Fibroblast of mammary gland (primary cell): Measurements from ENCODE around the gene POMGNT2.

ENCODE experiments used
- DNase-seq: peaks from one replicate; pipeline ENCODE4 v3.0.0-alpha.2; 2010; ENCODE audit warnings: low read depth
- H3K4me3 ChIP-seq: 2 replicates; pipeline ENCODE4 v1.5.1; 2011; ENCODE audit warnings: low read depth, mild to moderate bottlenecking, low read length, moderate library complexity; ENCODE audit not compliant: control insufficient read depth
- TF ChIP-seq, protein P1 (sequence below): conservative IDR thresholded peaks from 2 replicates; pipeline ENCODE4 v1.5.1; 2011; ENCODE audit warnings: low read depth, low read length, inconsistent platforms; ENCODE audit not compliant: control insufficient read depth, insufficient read depth

Gene POMGNT2

DNA sequence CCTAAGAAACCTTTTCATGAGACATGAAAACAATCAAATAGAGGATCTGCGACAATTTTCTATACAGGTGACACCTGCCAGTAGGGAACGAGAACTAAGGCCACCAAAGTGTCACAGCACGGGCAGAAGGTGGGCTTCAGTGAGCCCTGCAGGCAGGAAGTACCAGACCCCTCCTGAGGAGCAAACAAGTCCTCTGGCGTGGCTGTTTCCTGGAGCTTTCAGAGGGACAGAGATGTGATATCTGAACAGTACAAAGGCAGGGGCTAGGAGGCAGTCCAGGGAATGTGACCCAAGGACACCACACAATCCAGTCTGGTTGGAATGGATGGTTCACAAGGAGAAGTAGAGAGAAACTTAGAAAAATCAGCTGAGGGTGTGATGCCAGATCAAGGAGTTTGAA, 16.8 kb downstream of the POMGNT2 start:
- H3K4me3 ChIP-seq: no peak overlapping the region
- TF ChIP-seq, protein P1, sequence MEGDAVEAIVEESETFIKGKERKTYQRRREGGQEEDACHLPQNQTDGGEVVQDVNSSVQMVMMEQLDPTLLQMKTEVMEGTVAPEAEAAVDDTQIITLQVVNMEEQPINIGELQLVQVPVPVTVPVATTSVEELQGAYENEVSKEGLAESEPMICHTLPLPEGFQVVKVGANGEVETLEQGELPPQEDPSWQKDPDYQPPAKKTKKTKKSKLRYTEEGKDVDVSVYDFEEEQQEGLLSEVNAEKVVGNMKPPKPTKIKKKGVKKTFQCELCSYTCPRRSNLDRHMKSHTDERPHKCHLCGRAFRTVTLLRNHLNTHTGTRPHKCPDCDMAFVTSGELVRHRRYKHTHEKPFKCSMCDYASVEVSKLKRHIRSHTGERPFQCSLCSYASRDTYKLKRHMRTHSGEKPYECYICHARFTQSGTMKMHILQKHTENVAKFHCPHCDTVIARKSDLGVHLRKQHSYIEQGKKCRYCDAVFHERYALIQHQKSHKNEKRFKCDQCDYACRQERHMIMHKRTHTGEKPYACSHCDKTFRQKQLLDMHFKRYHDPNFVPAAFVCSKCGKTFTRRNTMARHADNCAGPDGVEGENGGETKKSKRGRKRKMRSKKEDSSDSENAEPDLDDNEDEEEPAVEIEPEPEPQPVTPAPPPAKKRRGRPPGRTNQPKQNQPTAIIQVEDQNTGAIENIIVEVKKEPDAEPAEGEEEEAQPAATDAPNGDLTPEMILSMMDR: no peak
- no peak for DNase-seq

DNA sequence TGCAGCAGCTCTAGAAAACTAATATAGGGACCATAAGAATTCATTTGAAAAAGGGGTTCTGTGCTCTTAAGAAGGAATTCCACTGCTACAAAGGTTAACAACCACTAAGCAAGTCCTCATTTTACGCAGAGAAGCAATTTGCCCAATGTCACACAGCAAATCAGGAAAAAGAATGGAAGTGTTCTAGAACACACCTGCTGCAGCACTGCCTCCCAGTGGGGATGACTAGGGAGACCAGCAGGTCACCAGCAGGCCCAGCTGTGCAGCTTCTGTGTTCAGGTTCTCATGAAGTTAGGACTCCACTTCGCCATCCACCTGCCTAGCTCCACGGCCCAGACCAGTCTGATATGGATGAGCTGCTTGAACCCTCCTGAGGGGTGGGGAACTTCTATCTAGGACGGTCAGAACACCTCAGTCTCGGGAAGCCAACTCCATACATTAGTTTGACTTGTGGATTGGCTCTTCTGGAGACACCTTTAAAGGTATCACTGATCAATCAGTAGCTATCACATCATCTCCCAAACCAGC, 18.6 kb downstream of the POMGNT2 start:
- no peak overlapping the region for H3K4me3 ChIP-seq
- TF ChIP-seq, protein P1: peak; percentile 13
- DNase-seq: peak; percentile 12

DNA sequence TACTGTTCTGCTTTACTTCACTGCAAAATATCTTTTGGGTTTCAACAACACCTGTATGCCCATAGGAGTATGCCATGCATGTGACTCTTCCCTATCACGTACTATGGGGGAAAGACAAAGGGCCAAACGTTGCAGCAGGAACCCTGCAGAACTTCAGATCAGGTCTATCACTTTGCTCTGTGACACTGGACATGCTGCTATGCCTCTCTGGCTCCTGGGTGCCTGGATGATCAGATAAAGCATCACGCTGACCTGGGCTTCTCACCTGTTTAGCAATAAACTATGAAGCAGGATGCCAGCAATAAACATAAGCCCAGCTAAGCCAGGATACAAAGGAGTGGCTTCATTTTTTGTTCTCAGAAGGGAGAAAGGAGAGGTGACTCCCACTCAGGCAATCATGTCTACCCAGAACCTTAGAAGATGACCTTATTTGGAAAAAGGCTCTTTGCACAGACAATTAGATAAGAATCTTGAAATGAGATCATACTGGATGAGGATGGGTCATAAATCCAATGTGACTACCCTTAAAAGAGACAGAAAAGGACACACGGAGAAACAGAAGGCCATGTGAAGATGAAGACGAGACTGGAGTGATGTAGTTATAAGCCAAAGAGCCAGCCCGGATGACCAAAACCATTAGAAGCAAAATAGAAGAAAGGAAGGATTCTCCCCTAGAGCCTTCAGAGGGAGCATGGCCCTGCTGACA, 19.3 kb downstream of the POMGNT2 start:
- TF ChIP-seq, protein P1: no peak
- no peak overlapping the region for H3K4me3 ChIP-seq
- DNase-seq: no peak

DNA sequence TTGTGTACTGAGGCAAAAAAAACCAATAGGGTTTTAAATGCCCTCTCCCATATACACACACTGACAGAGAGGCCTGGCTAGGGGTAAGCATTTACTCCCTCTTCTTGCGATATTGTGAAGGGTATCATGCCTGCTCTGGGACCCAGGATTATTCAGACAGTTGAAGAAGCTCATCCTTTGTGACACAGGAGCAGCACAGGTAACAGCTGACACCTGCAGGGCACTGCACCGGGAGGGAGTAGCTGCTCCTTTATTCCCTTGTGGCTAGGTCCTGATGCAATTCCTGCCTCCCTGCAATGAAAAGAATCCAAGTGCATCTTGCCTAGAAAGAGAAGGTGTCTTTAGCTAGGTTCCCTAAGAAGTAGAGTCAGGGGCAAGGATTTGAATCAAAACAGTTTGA, 23.4 kb downstream of the POMGNT2 start:
- DNase-seq: no peak
- TF ChIP-seq, protein P1: no peak
- H3K4me3 ChIP-seq: no peak overlapping the region

DNA sequence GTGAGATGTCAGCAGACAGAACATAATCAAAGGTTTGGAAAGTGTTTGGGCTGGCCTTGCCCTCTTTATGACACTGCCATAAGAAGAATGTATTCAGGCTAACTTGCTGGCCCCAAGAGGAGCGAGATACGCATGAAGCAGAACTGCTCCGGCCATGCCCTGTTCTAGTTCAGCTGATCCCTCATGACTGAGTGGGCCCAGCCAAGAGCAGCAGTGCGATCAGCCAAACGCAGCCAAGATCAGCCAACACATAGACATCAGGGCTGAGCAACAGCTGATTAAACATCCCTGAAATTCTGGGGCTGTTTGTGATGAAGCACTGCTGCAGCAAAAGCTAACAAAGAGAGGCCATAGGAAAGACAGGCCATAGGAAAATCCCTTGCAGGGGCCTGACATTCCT, 24.1 kb downstream of the POMGNT2 start:
- DNase-seq: no peak
- TF ChIP-seq, protein P1: no peak
- H3K4me3 ChIP-seq: no peak overlapping the region

DNA sequence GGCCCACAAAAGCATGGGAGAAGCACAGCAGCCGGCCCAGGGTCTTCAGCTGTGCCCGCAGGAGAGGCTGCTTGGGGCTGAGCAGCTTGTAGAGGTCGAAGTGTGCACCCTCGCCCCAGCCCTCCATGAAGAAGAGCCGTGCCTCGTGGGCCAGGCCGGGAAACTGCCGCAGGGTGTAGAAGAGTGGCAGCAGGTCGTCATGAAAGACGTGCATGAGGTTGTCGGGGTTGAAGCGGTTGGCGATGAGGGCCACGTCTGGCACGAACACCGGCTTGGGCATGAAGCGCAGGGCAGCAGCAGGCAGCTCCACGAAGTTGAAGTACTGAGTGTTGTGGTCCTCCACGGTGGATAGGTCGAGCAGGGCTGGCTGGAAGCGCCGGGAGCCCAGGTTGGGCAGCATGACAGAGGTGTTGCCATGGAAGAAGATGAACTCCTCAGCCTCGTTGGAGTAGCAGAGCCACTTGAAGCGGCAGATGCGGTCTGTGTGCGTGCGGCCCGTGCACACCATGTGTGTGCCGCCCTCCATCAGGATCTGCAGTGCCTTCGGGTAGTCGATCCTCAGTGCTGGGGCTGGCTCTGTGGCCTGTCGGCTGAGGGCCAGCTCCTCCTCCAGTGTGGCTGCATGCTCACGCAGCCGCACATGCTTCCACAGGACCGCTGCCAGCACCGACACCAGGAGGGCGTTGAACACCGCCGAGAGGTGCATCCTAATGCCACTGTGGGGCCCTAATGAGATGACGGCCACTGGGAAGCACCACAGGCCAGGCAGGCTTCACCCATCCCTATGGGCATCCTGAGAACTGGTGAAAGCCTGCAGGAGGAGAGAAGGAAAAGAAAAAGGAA, 24.9 kb downstream of the POMGNT2 start:
- H3K4me3 ChIP-seq: no peak overlapping the region
- no peak for DNase-seq
- TF ChIP-seq, protein P1: no peak
